GM06990 (cell line): ENCODE data around the gene RSRC1.
A peak's percentile ranks its signal among the peaks of the same experiment; 100 is the strongest.

Source experiments
- DNase-seq: peaks from one replicate; pipeline ENCODE4 v3.0.0-alpha.2; 2011; ENCODE audit not compliant: insufficient read length; ENCODE audit errors: extremely low read depth
- H3K27me3 ChIP-seq: replicated peaks from 2 replicates; pipeline ENCODE4 v1.6.0; 2011; ENCODE audit warnings: low read length; ENCODE audit not compliant: control insufficient read depth, insufficient read depth
- H3K36me3 ChIP-seq: 2 replicates; pipeline ENCODE4 v1.5.1; 2011; ENCODE audit warnings: low read length; ENCODE audit not compliant: control insufficient read depth, insufficient read depth
- H3K4me3 ChIP-seq: replicated peaks from 2 replicates; pipeline ENCODE4 v1.5.1; 2011; ENCODE audit warnings: low read depth, mild to moderate bottlenecking, control low read depth, low read length
- TF ChIP-seq, protein P1 (sequence below): IDR thresholded peaks from 2 replicates; pipeline ENCODE4 v1.5.1; 2011; ENCODE audit warnings: low read length, control low read depth, mild to moderate bottlenecking, inconsistent platforms; ENCODE audit not compliant: insufficient read depth, poor library complexity, severe bottlenecking

Gene RSRC1

DNA sequence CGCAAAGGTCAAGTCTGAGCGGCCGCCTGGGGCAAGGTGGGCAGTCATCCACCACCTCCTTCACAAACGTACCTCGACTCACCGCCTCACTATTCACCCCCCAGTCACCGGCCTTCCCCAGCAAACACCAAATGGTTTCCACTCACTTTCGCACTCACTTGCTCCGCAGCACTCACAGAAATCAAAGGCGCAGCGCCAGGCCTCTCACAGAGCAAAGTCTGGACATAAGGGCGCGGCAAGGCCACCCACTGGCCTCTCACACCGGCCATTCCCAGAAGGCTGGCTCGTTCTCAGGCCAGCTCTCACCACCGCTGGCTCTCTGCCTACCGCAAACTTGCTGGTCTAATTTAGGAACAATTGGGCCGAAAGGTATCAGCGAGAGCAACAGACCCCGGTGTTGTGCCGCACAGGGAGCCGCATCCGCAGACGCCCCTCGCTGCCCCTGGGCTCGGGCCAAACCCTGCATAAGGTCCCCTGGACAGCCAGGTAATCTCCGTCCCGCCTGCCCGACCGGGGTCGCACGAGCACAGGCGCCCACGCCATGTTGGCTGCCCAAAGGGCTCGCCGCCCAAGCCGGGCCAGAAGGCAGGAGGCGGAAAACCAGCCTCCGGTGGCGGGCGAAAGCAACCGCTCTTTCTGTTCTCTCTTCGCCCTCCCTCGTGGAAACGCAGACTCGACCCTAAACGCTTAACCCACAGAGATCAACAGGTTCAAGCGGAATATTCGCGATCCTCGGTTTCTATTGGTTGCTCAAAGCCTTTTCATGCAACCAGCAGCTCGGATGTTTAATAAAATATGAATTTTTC is 6.6 kb upstream of the RSRC1 start:
- TF ChIP-seq, protein P1, sequence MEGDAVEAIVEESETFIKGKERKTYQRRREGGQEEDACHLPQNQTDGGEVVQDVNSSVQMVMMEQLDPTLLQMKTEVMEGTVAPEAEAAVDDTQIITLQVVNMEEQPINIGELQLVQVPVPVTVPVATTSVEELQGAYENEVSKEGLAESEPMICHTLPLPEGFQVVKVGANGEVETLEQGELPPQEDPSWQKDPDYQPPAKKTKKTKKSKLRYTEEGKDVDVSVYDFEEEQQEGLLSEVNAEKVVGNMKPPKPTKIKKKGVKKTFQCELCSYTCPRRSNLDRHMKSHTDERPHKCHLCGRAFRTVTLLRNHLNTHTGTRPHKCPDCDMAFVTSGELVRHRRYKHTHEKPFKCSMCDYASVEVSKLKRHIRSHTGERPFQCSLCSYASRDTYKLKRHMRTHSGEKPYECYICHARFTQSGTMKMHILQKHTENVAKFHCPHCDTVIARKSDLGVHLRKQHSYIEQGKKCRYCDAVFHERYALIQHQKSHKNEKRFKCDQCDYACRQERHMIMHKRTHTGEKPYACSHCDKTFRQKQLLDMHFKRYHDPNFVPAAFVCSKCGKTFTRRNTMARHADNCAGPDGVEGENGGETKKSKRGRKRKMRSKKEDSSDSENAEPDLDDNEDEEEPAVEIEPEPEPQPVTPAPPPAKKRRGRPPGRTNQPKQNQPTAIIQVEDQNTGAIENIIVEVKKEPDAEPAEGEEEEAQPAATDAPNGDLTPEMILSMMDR, result no peak
- Histone ChIP-seq H3K27me3 (no peaks in the 10 kb centered on the region; the same call in none of the 2 replicates), H3K4me3 (no peak overlapping the region), H3K36me3 (no peaks in the 10 kb centered on the region)
- DNase-seq, result peak; percentile 35

DNA sequence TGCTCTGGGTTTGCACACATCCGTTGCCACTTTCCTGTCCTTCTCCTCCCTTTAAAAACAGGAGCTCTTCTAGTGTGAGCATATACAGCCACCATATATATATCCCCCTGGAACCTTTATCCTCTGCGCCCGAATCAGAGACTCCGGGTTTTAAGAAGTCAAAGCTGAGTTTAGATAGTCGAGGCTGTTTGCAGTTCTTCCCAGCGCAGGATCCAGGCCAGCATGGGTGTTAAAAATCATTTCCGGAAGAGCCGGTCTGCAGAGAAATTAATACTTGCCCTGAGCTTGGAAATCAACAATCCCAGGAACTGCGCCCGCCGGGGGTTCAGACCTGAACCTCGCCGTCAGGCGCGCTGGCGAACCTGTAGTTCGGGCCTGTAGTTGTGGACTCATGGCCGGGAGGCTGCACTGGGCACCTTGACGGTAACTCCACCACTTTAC is 6.0 kb upstream of the RSRC1 start:
- Histone ChIP-seq H3K4me3 (no peak overlapping the region), H3K36me3 (no peaks in the 10 kb centered on the region), H3K27me3 (no peaks in the 10 kb centered on the region; the same call in none of the 2 replicates)
- DNase-seq, result no peak
- TF ChIP-seq, protein P1, result no peak

DNA sequence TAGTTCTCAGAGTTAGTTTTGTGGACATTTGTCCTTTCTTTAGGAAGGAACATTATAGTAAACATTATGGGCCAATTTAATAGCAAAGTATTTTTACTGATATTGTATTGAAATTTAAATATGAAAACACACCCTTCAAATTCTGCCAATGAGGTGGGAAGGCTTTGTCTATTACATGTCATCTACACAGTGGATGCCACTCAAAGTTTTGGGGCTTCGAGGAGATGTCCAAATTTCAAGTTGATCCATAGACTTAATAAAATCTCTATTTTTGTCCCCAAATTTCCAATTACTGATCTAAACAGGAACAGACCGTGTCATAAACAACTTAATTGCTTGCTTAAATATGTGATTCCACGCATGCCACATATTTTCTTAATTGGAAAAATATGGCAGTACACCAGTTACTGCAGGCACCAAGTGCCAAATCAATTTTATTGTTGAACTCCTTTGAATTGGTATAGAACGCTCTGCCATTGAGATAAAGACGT is 5.4 kb upstream of the RSRC1 start:
- Histone ChIP-seq H3K27me3 (no peaks in the 10 kb centered on the region; the same call in none of the 2 replicates), H3K36me3 (no peaks in the 10 kb centered on the region), H3K4me3 (no peak overlapping the region)
- TF ChIP-seq, protein P1, result no peak
- no peak for DNase-seq

DNA sequence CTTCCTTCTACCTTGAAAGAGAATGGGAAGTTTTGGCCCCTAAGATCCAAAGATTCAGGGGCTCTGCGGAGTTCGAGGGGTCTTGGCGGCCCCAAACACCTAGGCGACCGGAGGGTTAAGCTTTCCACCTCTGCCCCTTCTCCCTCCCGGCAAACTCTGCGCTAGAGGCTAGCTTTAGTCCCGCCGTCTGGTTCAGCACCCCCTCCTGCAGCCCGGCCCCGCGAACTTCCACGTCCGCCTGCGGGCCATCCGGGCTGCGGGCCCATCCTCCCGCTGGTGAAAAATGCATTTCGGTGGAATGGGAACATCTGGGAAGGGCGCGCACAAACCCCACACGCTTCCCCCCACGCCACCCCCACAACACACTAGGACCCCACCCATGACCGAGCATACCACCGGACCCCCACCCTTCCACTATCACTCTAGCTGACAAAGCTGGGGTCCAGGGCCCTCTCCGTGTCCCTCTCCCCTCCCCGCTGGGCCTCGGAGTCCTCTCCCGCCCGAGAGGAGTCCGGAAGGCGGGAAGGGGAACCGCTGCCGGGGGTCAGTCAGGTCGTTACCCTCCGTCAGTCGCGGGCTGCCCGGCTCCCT is 4.7 kb upstream of the RSRC1 start:
- H3K36me3 ChIP-seq, result no peaks in the 10 kb centered on the region
- TF ChIP-seq, protein P1, result no peak
- peak; percentile 22 for DNase-seq
- no peaks in the 10 kb centered on the region; the same call in 1 of the 2 replicates for H3K27me3 ChIP-seq
- H3K4me3 ChIP-seq, result peak overlapping the region; percentile 59

DNA sequence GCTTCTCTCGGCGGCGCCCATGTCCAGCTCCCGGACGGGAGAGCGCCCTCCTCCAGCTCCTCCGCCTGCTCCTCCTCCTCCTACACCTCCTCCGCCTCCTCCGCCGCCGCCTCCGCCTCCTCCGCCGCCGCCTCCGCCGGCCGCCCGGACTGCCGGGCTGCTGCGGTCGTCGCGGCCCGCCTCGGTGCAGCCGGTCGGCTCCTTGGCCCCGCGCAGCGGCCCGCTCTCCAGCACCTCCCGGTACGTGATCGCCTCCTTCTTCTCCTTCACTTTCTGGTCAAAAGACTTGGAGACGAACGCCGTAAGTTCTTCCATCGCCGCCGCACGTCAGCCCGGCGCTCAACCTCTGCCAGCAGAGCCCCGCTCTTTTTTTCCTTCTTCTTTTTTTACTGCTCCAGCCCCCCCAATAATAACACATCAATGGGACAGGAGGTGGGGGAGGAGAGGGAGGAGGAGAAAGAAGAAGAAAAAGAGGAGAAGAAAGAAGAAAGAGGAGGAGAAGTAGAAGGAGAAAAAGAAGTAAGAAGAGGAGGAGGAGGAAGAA is 4.1 kb upstream of the RSRC1 start:
- Histone ChIP-seq H3K36me3 (no peaks in the 10 kb centered on the region), H3K4me3 (peak overlapping the region; percentile 59), H3K27me3 (no peaks in the 10 kb centered on the region; the same call in 1 of the 2 replicates)
- TF ChIP-seq, protein P1, result no peak
- DNase-seq, result peak; percentile 46
